Panc1 (cell line): ENCODE data around the gene TRIM66. TPM values are rescaled to one million over a fixed set of nuclear protein-coding genes. Genes with fewer than 3 reads are reported as not detected.

ENCODE experiments used
- ATAC-seq: fragments of 200-7000 bp; cut with Tn5 transposase; 2 replicates; pipeline ENCODE4 v1.9.1; 2020; ENCODE audit warnings: mild to moderate bottlenecking, moderate library complexity
- BruUV-seq: library from RNA; stranded (reverse); fragments of 400-500 nt; replicated peaks from 2 replicates; lab custom pipeline; 2021; lab: Mats Ljungman, UMichigan
- CTCF ChIA-PET: fragments of 300-600 bp; sonication (Branson Sonifier 250); formaldehyde crosslinking; loops from one replicate; lab custom pipeline; 2022; ENCODE audit warnings: antibody characterized with exemption; lab: Charles Lee
- POLR2A ChIA-PET: fragments of 300-600 bp; sonication (Branson Sonifier 250); formaldehyde crosslinking; loops from one replicate; lab custom pipeline; 2022; ENCODE audit warnings: antibody characterized with exemption; lab: Charles Lee
- DNase-seq: peaks from one replicate; pipeline ENCODE4 v3.0.0-alpha.2; 2010; ENCODE audit warnings: low read depth, low spot score
- H3K27ac ChIP-seq: 2 replicates; pipeline ENCODE4 v1.5.1; 2011; ENCODE audit warnings: mild to moderate bottlenecking, low read length, inconsistent platforms
- H3K27me3 ChIP-seq: fragments of 200-500 bp; sonication (Bioruptor generic); 2 replicates; pipeline ENCODE4 v1.6.0; 2014; ENCODE audit warnings: low read length, inconsistent platforms; ENCODE audit not compliant: control insufficient read depth, insufficient read depth
- H3K36me3 ChIP-seq: fragments of 200-500 bp; sonication (Bioruptor generic); 2 replicates; pipeline ENCODE4 v1.5.1; 2014; ENCODE audit warnings: inconsistent platforms, mild to moderate bottlenecking, low read length, moderate library complexity; ENCODE audit not compliant: control insufficient read depth, insufficient read depth
- H3K4me1 ChIP-seq: 2 replicates; pipeline ENCODE4 v1.5.1; 2011; ENCODE audit warnings: inconsistent platforms, mild to moderate bottlenecking, low read length, moderate library complexity; ENCODE audit not compliant: control insufficient read depth, insufficient read depth
- H3K4me3 ChIP-seq, 2 experiments: 2 replicates each; pipeline ENCODE4 v1.5.1; 2011 to 2012; ENCODE audit warnings: low read depth in 2 of 2, low read length in 2 of 2, mild to moderate bottlenecking in 2 of 2, inconsistent platforms in 1 of 2, moderate library complexity in 1 of 2
- H3K9me3 ChIP-seq: fragments of 200-500 bp; sonication (Bioruptor generic); 2 replicates; pipeline ENCODE4 v1.5.1; 2014; ENCODE audit warnings: low read depth, mild to moderate bottlenecking, inconsistent platforms, low read length, moderate library complexity; ENCODE audit not compliant: control insufficient read depth, insufficient read depth
- CTCF ChIP-seq: fragments of 450-650 bp; IDR thresholded peaks from 2 replicates; pipeline ENCODE4 v1.5.1; 2017; ENCODE audit warnings: mild to moderate bottlenecking
- POLR2AphosphoS5 ChIP-seq: IDR thresholded peaks from 2 replicates; pipeline ENCODE4 v1.6.1; 2012; ENCODE audit warnings: mild to moderate bottlenecking, low read depth, low read length, moderate library complexity
- REST ChIP-seq, 2 experiments: IDR thresholded peaks; 2 replicates each; pipeline ENCODE4 v1.6.1; 2011 to 2012; ENCODE audit warnings: low read depth in 2 of 2, control low read depth in 1 of 2, low read length in 1 of 2, mild to moderate bottlenecking in 1 of 2, moderate library complexity in 1 of 2; ENCODE audit not compliant: insufficient read depth in 1 of 2
- SIN3A ChIP-seq: IDR thresholded peaks from 2 replicates; pipeline ENCODE4 v1.6.1; 2012; ENCODE audit warnings: low read depth, mild to moderate bottlenecking, low read length, moderate library complexity, borderline replicate concordance; ENCODE audit not compliant: insufficient read depth
- TCF7L2 ChIP-seq: IDR thresholded peaks from 2 replicates; pipeline ENCODE4 v1.6.1; 2011; ENCODE audit warnings: mild to moderate bottlenecking, low read depth, low read length, inconsistent platforms
- in situ Hi-C: cut with HindIII; loops from 2 replicates; pipeline ENCODE4 v1.10.0; 2016; ENCODE audit warnings: low sequenced_read_pairs, low pct_unique_long_range_greater_than_20kb
- intact Hi-C: fragments of 100-400 bp; cut with micrococcal nuclease; formaldehyde crosslinking; loops from one replicate; pipeline ENCODE4 v1.10.0; 2022; ENCODE audit not compliant: unreplicated experiment
- total RNA-seq: library from RNA; stranded (reverse); gene quantifications from one replicate; pipeline ENCODE4 v1.2.1, GENCODE V29; 2021; ENCODE audit not compliant: unreplicated experiment

The TRIM66 gene
- total RNA-seq, 1 experiment from 2014 or later, result 30.4 TPM

GRCh38 chr11:8658321-8659057 is 24.0 kb downstream of the TRIM66 start:
- DNase-seq (no peak), ATAC-seq (no peak)
- TF ChIP-seq SIN3A (no peak), POLR2AphosphoS5 (no peak), REST (IDR thresholded peaks at IDR 0.05; ENCODE audit: insufficient read depth in 1 of 2, low read depth in 2 of 2, low read length in 1 of 2) (no peak), CTCF (no peak), TCF7L2 (no peak)
- intact Hi-C loops, result no loop called here
- no peaks in the 10 kb centered on the region for H3K36me3 ChIP-seq
- no peak overlapping the region for H3K27ac ChIP-seq
- H3K4me3 ChIP-seq, result no peak overlapping the region
- H3K9me3 ChIP-seq, result no peaks in the 10 kb centered on the region
- H3K27me3 ChIP-seq, result no peaks in the 10 kb centered on the region
- POLR2A ChIA-PET, result interaction anchor here (1.1 kb wide), 1 partner anchor 9 kb away, joined by 3 read pairs; no protein-coding TSS in a partner anchor
- CTCF ChIA-PET, result interaction anchor here (0.6 kb wide), 1 partner anchor 530 kb away, joined by 8 read pairs; no protein-coding TSS in a partner anchor
- in situ Hi-C loops, result no loop called here
- no TSS peak for BruUV-seq
- H3K4me1 ChIP-seq, result no peaks in the 10 kb centered on the region

GRCh38 chr11:8656291-8656690 is 26.2 kb downstream of the TRIM66 start:
- BruUV-seq, result no TSS peak
- no peak overlapping the region for H3K27ac ChIP-seq
- H3K9me3 ChIP-seq, result no peaks in the 10 kb centered on the region
- no peaks in the 10 kb centered on the region for H3K27me3 ChIP-seq
- ChIA-PET POLR2A (no interaction called here), CTCF (no interaction called here)
- no peaks in the 10 kb centered on the region for H3K4me1 ChIP-seq
- ATAC-seq (no peak), DNase-seq (no peak)
- 0 out of 2 replicates have a peak, but pooled peaks cover 1% of the 10 kb centered on the region for H3K36me3 ChIP-seq
- in situ Hi-C loops (no loop called here), intact Hi-C loops (no loop called here)
- H3K4me3 ChIP-seq, result no peak overlapping the region
- TF ChIP-seq TCF7L2 (no peak), SIN3A (no peak), REST (IDR thresholded peaks at IDR 0.05; ENCODE audit: insufficient read depth in 1 of 2, low read depth in 2 of 2, low read length in 1 of 2) (no peak), CTCF (no peak), POLR2AphosphoS5 (no peak)
